ENCODE results near the gene SDSL.

The SDSL gene

GRCh38 chr12:113396828-113397496, 25.2 kb upstream of the SDSL start:
- DNase-seq (ENCODE audit: low read depth in 4 of 4, low spot score in 1 of 4) = no peak

- DNase-seq (ENCODE audit: low read depth in 4 of 4, low spot score in 1 of 4) = no peak
Measured at GRCh38 chr12:113397497-113398197, 24.5 kb upstream of the SDSL start.

GRCh38 chr12:113398346-113399290, 23.6 kb upstream of the SDSL start:
- DNase-seq (ENCODE audit: low read depth in 4 of 4, low spot score in 1 of 4) = no peak

- DNase-seq (ENCODE audit: low read depth in 4 of 4, low spot score in 1 of 4) = no peak
Measured at GRCh38 chr12:113399490-113399889, 22.7 kb upstream of the SDSL start.

- DNase-seq (ENCODE audit: low read depth in 4 of 4, low spot score in 1 of 4) = no peak
Measured at GRCh38 chr12:113400362-113400761, 21.8 kb upstream of the SDSL start.

- DNase-seq (ENCODE audit: low read depth in 4 of 4, low spot score in 1 of 4) = no peak
Measured at GRCh38 chr12:113401066-113402000, 20.8 kb upstream of the SDSL start.

- no peak for DNase-seq (ENCODE audit: low read depth in 4 of 4, low spot score in 1 of 4)
Measured at GRCh38 chr12:113402586-113403260, 19.5 kb upstream of the SDSL start.

GRCh38 chr12:113403435-113404415, 18.5 kb upstream of the SDSL start, which contains the start of gene SDS:
Gene SDS, minus strand, starts transcription at chr12:113403887. Its CDS starts 4,179 bp downstream, at chr12:113399708.
- DNase-seq (ENCODE audit: low read depth in 4 of 4, low spot score in 1 of 4) = no peak

- no peak for DNase-seq (ENCODE audit: low read depth in 4 of 4, low spot score in 1 of 4)
Measured at GRCh38 chr12:113405694-113406093, 16.5 kb upstream of the SDSL start.

- DNase-seq (ENCODE audit: low read depth in 4 of 4, low spot score in 1 of 4) = no peak
Measured at GRCh38 chr12:113407931-113408600, 14.1 kb upstream of the SDSL start.

GRCh38 chr12:113408756-113409298, 13.4 kb upstream of the SDSL start:
- DNase-seq (ENCODE audit: low read depth in 4 of 4, low spot score in 1 of 4) = no peak

GRCh38 chr12:113409462-113410124, 12.6 kb upstream of the SDSL start:
- DNase-seq (ENCODE audit: low read depth in 4 of 4, low spot score in 1 of 4) = no peak

GRCh38 chr12:113413488-113413939, 8.7 kb upstream of the SDSL start:
- DNase-seq (ENCODE audit: low read depth in 4 of 4, low spot score in 1 of 4) = no peak

GRCh38 chr12:113414519-113415038, 7.6 kb upstream of the SDSL start:
- no peak for DNase-seq (ENCODE audit: low read depth in 4 of 4, low spot score in 1 of 4)

GRCh38 chr12:113416091-113416754, 6.0 kb upstream of the SDSL start:
- no peak for DNase-seq (ENCODE audit: low read depth in 4 of 4, low spot score in 1 of 4)

- no peak for DNase-seq (ENCODE audit: low read depth in 4 of 4, low spot score in 1 of 4)
Measured at GRCh38 chr12:113418213-113418879, 3.8 kb upstream of the SDSL start.
